Measurements from ENCODE around the gene ITIH4.
A peak's percentile ranks its signal among the peaks of the same experiment; 100 is the strongest.

Gene ITIH4

DNA sequence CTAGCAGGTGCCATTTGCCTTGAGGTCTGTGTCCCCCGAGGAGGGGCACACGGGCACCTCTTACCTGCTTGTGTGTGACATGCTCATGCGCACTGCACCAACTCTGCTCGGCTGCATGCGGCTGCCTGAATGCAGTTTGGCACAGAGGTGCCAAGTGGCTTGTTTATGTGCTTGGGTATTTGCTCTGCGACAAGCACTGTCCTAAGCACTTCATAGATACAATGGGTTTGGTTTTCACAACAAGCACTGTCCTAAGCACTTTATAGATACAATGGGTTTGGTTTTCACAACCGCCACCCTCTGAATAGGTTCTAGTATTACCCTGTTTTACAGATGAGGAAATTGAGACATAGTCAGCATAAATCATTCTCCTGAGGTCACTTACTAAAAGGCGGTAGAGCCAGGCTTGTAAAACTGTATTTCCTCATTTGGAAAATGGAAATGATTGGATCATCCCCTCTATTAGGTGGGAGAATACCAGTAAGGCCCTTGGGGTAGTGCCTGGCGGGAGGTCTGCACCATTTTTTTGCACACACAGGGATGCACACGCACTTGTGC is 487 bp downstream of the ITIH4 start:
- no peak for DNase-seq

DNA sequence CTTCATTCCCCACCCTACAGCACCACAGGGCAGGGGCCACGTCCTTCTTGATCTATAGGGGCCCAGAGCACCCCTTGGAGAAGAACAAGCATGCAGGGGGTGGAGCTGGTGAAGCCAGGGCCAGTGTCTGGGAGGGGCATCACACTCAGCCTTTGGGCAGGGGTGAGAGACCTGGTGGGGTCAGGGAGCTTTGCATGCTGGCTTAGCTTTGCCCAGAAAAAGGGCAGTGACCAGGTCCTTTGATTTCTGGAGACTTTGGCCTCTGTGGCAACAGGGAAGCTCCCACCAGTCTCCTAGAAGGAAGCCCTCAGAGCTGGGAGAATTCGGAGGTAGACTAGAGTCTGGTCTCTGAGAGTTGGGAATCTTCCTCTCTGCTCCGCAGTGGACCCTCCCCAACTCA is 990 bp downstream of the ITIH4 start:
- no peak for DNase-seq

DNA sequence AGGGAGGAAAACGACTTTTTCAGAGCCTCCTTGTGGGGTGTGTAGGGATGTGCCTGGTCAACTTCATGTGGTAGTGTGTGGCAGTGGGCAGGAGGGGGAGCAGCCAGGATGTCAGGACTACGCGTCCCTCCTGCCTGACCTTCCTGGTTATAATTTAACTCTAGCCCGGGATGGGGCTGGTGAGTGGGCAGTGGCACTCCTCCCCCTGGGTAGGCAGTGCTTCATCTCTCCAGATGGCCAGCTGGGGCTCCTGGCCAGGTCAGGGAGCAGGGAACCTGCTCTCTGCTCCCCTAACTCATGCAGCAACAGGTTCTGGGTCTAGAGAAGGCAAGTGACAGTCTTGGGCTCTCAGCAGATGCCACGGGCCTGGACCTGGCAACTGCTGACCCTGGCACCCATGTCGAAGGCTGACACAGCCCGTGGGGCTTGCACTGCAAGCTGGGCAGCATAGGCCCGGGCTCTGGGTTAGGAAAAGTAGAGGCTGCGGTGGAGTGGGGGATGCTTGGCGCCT is 2.6 kb downstream of the ITIH4 start:
- DNase-seq: no peak

DNA sequence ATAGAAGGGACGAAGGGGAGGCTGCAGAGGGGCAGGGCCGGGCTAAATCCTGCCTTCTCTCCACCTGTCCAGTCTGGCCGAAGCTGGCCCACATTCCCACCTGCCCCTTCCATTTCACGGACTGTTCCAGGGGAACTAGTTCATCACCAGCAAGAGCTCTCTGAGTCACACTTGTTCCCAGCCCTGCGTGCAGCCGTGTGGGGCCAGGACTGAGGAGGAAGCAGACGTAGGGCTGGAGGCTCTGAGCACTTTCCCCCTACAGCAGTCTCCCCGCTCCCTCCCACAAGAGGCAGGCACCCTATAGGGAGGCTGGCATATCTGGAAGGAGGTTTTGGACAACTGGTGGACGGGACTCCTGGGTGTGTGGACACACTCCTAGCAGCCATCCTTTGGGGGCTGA is 3.0 kb downstream of the ITIH4 start:
- no peak for DNase-seq

DNA sequence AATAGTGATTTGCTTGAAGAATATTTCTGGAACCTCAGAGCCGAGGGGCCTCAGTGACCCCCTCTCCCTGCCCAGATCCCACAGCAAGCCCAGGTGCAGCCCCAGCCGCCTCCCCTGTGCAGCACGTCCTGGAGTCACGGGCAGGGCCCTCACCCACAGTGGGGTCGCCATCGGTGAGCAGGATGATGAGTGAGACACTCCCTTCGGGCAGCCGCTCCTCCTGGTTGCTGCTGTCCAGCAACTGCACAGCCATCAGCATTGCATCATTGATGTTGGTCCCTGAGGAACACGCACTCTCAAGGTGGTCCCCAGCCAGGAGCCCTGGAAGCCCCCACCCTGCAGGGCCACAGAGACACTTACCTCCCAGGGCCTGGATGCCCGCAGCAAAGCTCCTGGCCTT is 6.4 kb downstream of the ITIH4 start:
- DNase-seq: no peak

DNA sequence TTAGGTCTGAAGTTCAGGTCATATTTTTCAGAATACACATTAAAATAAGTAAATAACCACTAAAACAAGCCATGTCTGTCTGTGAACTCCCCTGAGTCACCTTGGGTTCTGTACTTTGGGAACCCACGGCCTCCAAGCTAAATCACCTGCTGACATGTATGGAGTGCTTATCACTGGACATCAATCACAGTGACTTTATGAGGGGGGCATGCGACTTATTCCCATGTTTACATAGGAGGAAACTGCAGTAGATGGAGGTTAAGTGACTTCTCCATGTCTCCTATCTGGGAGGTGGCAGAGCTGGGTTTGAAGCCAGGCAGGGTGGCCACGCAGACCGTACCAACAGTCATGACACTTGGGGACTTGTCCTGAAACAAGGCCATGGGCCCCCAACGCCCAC is 8.1 kb downstream of the ITIH4 start:
- no peak for DNase-seq

DNA sequence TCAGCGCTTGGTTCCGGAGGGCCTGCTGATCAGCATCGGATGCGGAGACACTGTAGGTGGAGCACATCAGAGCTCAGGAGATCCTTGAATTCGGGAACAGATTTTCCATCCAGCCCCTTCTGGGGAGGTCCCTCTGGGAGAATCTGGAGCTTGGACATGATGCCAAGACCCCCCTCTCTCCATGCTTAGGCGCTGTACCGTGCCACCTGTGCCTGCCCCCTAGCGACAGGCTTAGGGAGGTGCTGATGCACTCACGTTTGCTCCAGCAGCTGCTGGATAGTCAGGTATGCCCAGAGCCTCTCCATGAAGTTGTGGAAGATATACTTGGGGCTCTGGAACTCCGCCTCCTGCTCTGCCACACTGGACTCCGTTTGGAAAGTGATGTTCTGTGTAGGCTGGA is 9.7 kb downstream of the ITIH4 start:
- DNase-seq: peak; percentile 23

DNA sequence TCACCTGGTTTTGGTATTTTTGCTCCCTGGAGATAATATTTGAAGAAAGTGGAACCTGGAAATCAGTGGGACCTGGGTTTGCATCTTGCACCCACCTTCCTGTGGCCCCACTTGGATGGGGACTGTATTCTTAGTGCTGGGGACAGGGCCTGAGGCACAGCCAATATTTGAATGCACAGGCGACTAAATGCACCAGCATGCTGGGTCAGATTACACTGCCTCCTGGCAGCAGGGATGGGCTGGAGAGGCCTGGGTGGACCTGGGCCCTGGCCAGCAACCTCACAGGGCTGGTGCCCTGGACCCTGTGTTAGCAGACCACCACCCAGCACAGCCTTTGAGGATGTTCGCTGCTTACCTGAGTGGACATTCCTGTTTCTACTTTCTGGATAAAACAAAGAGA is 10.5 kb downstream of the ITIH4 start:
- no peak for DNase-seq

DNA sequence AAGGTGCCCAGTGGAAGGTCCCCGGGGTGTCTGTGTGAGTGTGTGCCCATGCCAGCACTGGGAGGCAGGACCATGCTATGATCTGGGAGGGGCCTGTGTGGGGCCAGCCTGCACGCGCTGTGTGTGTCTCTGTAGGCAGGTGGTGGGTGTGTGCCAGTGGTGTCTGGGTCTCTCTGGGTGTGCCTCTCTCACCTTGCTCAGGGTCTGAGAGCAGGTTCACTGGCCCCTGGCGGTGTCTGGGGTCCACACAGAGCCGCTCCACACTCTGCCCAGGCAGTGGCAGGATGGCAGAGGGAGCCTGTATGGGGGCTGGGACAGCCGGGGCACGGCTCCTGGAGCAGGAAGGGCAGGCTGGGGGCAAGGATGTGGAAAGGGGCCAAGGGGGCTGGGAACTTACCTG is 12.6 kb downstream of the ITIH4 start:
- DNase-seq: no peak

DNA sequence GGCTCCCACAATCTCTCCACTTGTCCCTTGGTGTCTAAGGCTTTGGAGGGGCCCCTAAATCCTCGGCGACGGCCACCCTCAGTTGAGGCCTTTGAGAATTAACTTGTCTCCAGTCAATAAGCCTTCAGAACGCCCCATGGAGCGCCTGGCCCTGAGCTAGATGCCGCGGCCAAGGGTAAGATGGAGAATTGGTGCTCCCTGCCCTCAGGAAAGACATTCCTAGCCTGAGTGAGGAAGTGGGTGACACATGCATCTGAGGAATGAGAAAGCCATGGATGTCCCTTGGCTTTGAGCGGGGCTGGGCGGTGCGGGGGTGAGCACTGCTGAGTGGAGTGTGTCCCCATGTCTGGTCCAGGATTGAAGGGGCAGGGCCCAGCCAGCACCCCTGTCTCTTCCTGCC is 13.3 kb downstream of the ITIH4 start:
- DNase-seq: no peak

DNA sequence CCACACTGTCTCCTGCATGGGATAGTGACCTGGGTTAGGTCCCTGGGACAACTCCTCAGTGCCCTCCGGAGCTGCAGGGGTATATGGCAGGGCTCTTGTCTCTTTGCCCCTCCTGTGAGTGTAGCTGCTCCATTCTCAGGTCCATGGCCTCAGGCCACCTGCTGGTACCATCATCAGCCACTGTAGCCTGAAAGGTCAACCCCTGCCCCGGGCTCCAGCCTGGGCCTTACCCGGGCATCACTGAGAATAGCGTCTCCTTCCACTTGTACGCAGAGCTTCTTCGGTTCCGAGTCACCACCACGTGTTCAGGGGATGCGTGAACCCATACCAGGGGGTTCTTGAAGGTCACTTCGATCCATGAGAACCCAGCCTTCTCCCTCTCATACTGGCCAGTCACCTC is 13.8 kb downstream of the ITIH4 start:
- no peak for DNase-seq

DNA sequence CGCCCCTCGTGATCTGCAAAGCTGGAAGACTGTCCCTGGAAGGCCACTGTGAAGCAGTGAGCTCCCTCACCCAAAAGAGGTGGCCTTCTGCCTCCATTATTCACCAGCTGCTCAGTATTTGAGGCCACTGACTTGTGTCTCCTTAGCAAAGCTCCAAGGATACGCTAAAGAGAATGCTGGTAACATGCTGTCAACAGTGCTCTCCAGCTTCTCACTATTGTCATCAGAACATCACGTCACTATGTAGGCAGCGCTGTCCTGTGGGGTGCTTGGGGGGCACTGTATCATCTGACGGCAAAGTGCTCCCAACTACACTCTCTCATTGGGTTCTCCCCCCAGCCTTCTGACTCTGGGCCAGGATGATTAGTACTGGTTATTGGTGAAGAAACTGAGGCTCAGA is 14.3 kb downstream of the ITIH4 start:
- DNase-seq: no peak

DNA sequence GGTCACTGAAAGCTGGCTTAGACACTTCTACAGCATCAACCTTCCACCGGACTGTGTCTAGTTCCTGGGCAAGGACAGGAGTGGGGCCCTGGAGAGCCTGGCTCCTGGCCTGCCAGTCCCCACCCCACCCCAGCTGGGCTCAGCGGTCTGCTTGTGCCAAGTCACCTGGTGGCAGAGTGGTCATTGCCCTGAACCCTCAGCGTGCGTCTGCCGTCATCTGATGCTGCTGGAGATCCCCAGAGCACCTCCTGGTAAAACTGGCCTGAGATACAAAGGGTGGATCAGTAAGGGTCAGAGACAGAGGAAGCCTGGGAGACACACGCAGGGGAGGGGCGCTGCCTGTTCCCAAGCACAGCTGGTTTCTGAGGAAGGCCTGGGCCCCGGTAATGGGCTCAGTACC is 16.7 kb downstream of the ITIH4 start:
- DNase-seq: no peak

DNA sequence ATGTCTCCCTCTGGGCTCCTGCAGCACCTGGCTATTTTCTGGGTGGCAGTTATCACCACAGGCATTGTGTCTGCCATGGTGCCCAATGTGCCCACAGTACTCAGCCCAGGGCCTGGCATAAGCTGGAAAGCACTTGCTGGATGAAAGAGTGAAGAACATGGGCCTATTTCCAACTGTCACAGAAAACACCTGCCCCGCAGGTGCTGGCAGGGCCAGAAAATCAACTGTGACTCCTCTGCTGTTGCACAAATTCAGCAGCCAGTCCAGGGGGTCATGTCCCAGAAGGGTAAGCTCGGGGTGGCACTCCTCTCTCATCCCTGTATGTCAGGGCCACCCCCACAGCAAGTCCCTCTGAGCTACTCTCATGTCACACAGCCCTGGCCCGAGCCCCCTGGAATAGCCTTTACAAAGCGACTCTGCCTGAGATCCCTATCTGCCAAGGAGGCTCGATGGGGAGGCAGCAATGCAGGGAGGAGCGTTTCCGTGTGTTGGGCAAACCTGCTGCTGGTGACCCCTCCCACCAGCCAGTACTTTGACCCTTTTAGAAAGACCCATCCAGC is 18.9 kb downstream of the ITIH4 start:
- DNase-seq: no peak

DNA sequence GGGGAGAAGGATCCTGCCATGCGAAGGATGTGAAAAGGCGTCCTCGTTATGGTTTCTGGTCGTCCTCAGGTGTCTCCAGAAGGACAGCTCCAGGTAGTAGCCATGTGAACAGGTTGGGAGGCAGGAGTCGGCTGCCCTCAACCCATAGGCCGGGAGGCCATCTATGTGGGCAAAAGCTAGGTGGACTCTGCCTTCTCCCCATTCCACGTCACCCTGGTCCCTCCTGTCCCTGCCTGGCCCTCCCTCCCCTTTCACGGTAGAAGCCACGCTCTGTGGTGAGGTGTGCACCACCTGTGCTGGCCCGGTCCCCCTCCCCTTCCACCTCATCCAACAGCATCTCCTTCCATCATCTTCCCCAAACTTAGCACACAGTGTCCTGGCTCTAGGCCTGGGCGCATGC is 19.5 kb downstream of the ITIH4 start:
- DNase-seq: no peak

DNA sequence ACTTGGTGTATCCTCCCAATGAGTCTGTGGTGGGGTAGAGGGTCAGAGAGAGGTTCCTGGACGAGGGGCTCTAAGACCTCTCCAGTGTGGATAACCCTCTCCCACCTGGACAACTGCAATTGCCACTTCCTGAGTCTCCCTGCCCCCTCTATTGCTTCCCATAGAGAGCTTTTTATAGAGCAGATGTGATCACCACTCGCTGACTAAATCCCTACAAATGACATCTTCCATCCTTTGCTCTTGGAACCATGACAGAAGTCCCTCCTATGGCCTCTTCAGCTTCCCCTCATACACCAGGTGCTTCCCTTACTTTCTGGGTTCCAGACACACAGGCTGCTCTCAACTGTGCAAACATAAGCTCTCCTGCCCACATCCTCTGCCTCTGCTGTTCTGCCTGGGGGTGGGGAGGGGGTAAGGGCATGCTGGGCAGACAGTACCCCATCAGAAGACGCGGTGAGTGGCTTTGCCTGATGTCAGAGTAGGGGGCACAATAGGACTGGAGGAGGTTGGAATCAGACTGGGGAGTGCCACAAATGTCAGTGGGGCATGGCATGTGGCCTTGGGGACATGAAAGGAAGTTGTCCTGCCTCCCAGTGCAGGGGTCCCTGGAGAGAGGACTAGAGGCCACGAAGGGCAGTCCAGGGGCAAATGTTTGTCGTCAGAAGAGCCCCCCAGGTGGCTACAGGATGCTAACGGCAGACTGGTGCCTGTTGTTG is 20.7 kb downstream of the ITIH4 start:
- no peak for DNase-seq

DNA sequence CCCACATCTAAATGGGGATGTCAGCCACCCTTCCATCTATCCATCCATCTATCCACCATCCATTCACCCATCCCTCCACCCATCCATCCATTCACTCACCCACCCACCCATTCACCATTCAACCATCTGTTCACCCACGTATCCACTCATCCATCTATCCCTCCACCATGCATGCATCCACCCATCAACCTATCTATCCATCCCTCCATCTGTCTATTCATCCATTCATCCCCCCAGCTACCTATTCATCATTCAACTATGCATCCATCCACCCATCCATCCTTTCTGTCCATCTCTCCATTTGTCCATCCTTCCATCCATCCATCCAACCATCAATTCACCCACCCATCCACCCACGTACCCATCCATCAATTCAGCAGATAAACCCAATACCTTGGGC is 21.3 kb downstream of the ITIH4 start:
- DNase-seq: no peak

DNA sequence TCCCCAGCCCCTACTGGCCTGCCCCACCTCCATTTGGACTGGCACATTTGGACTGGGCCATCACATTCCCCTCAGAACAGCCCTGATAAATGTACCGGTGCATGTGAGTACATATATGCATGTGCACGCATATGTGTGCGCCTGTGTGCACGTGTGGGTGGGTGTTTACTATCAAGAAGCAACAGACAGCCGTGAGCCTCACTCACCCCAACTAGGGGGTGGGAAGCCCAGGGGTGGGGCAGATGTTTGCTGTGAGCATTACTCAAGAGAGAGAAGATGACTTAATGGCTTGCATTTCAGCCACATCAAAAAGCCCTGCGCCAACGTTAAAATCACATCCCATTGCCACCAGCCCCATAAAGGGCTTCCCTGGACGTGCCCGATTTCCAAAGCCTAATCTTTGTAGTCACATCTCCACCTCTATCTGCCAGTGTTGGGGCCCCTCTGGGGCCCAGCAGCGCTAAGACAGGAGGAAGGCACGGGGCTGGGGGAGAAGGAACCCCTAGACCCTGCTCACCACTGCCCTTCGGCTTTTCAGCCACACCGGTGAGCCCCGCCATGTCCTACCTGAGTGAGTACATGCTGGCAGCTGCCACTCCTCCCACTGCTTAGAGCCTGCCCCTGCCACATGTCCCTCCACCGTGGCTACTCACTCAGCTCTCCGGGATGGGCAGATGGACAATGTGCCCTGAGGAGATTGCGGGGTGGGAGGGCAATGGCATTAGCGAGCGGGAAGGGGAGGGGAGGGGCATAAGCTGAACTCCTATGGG is 25.0 kb downstream of the ITIH4 start:
- DNase-seq: no peak

DNA sequence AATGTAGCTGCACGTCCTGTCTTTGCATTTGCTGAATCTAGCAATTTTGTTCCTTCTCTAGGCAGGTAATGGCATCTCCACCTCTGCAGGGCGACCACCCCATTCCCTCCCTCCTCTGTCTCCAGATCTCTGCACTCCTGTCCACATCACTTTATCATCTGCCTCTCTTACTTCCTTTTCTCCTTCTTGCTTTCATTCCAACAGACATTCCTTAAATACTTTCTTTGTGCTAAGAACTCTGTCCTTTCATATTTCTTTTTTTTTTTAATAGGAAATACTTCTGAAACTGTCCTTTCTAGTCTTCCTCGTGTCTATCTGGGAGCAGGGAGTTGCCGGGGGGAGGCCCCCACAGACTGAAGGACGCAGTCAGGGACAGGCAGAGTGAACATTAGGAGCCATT is 28.6 kb downstream of the ITIH4 start:
- no peak for DNase-seq

DNA sequence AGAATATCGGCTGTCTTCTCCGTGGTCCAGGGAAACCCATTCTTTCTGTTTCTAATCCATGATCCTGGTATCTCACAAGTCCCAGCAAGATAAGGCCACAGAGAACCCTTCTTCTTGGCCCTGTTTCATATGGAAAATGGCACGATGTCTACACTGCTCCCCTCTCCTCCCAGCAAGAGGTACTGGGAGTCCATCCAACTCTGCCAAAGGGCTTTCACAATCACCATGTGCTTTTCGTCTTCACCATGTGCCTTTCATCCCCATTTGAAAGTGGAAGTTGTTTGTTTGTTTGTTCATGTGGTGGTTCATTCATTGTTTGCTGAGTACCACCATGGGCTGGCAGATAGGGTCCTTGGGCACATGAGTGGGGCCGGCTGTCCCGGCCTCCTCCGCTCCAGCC is 30.4 kb downstream of the ITIH4 start:
- no peak for DNase-seq

DNA sequence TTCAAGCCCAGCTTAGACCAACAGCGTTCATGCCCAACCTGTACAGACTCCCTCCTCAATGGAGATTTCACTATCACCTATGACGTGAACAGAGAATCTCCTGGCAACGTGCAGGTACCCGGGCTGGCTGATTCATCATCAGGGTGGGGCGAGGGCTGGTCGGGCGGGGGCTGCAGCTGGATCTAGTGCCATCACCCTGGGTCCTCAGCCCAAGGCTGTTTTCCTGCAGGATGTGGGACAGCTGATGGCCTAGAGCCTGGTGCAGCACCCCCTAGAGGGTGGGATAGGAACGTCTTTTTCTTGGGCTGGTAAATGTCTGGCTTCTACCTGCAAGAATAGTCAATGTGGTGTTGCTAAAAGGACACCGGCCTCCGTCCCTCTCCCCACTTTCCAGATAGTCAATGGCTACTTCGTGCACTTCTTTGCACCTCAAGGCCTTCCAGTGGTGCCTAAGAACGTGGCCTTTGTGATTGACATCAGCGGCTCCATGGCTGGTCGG is 31.4 kb downstream of the ITIH4 start:
- DNase-seq: no peak

DNA sequence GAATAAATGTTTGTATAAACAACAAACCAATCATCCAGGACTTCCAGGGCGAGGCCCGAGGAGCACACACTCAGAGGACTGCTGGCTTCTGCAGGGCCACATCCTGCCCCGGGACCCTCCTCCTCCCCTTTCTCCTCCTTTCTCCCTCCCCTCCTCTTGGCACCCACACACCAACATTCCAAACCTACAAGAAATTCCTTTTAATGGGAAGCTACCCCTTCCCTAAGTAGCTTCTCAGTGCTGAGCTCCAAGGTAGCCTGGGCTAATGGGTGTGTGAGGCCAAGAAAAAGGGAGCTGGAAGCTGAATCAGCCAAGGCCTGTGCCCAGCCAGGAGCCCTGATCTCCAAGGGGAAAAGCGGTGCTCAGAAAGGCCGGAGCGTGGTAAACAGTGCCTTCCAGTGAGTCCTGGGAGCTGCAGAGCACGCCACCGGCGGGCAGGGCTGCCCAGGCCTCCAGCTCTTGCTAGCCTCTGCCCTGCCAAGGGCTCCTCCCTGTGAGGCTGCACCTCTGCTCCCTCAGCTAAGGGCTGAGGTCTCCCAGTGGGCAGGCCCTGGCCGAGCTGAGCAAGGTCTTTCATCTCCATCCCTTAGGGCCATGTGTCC is 32.0 kb downstream of the ITIH4 start:
- no peak for DNase-seq

DNA sequence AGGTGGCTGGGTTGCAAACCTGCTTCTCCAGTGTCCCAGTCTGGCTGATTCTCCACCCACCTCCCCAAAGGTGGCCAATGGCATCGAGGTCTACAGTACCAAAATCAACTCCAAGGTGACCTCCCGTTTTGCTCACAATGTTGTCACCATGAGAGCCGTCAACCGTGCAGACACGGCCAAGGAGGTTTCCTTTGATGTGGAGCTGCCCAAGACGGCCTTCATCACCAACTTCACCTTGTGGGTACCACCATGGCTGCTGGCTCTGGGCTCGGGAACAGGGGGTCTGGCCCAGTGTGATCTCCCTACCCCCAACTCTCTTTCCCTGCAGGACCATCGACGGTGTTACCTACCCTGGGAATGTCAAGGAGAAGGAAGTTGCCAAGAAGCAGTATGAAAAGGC is 34.1 kb downstream of the ITIH4 start:
- no peak for DNase-seq
